Measurements from ENCODE around the gene JAZF1. TPM values are rescaled to one million over a fixed set of nuclear protein-coding genes. Genes with fewer than 3 reads are reported as not detected.
A peak's percentile ranks its signal among the peaks of the same experiment; 100 is the strongest.

Gene JAZF1
- total RNA-seq, 1 experiment from 2014 or later = 14.2 TPM

DNA sequence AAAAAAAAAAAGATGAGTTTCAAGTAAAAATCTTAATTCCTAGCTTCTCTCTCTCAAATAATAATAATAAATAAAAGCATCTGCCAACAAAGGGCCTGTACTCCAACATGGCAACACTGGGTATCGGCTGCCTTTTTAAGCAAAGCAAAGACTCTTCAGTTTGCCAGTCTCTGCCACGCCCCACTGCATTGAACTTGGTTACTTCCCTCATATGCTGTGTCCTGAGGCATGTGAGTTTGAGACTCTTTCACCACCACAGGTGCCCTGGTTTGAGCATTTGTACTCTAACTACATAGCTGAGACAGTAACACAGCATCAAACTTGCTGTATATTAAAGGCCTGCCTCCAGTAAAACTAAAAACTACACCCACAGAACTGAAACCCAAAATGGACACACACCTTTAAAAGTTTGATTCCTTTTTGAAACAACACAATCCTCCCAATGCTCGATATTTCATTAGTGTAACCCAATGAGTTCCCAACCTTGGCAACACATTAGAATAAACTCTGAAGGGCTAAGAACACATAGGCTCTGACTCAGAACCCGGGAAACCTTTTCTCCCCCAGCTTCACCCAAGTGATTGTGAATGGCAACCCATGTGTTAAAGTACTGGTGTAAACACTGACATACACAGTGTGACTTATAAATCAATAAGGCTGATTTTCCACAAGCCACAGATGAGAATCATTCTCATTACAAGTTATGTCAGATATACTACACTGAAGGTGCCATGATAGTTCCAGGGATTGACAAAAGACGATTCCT lies 12.0 kb downstream of the JAZF1 start:
- H3K36me3 Mint-ChIP-seq (ENCODE audit: insufficient read depth, unreplicated experiment) = no peaks in the 10 kb centered on the region
- BruUV-seq (replicated peaks) = no TSS peak
- CTCF ChIA-PET = interaction anchor here (0.6 to 1.0 kb wide), 2 partner anchors 523 to 973 kb away, joined by 3 read pairs; no protein-coding TSS in a partner anchor

DNA sequence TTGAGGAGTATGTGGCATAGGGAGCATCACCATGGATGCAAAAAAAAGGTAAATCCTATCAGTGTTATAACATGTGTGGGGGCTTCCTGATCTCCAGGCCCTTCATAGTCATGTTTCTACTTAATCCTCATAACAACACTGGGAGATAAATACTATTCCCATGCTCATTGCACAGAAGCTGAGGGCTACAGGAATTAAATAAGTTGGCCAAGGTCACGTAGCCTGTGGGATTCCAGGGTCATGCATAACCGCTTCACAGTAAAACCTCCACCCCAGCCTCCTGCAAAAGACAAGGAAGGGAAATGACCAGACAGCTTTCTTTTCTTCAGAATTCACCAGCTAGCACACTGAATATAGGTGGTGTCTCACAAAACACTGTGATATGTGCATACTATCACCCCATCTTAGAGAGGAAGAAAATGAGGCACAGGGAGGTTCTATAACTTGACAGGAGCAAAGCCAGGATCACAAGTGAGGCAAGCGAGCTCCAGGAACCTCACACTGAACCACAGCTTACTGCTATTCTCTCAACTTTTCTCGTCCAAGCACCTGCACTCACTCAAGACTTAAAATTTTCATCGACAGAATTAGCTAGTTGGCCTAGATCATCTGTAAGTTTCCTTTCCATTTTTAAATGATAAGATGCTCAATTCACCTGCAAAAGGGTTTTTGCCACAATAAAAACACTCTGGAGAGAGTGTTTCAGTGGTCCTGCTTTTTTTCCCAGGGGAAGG lies 13.4 kb downstream of the JAZF1 start:
- H3K36me3 Mint-ChIP-seq (ENCODE audit: insufficient read depth, unreplicated experiment) = no peaks in the 10 kb centered on the region
- BruUV-seq (replicated peaks) = no TSS peak
- no peaks in the 10 kb centered on the region for H3K27me3 Mint-ChIP-seq (ENCODE audit: insufficient read depth, unreplicated experiment)
- H3K27ac Mint-ChIP-seq (ENCODE audit: low read depth, unreplicated experiment) = peak overlapping the region; percentile 71
- intact Hi-C loops (cut with micrococcal nuclease) = no loop called here
- H3K9me3 Mint-ChIP-seq (ENCODE audit: unreplicated experiment) = no peaks in the 10 kb centered on the region
- TF ChIP-seq, protein P1, sequence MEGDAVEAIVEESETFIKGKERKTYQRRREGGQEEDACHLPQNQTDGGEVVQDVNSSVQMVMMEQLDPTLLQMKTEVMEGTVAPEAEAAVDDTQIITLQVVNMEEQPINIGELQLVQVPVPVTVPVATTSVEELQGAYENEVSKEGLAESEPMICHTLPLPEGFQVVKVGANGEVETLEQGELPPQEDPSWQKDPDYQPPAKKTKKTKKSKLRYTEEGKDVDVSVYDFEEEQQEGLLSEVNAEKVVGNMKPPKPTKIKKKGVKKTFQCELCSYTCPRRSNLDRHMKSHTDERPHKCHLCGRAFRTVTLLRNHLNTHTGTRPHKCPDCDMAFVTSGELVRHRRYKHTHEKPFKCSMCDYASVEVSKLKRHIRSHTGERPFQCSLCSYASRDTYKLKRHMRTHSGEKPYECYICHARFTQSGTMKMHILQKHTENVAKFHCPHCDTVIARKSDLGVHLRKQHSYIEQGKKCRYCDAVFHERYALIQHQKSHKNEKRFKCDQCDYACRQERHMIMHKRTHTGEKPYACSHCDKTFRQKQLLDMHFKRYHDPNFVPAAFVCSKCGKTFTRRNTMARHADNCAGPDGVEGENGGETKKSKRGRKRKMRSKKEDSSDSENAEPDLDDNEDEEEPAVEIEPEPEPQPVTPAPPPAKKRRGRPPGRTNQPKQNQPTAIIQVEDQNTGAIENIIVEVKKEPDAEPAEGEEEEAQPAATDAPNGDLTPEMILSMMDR (IDR thresholded peaks at IDR 0.05; ENCODE audit: unreplicated experiment) = no peak
- POLR2A ChIA-PET = interaction anchor here (0.5 to 2.0 kb wide), 6 partner anchors 9 to 502 kb away, joined by 3 to 9 read pairs (median 3); no protein-coding TSS in a partner anchor
- CTCF ChIA-PET = interaction anchor here (1.1 to 1.6 kb wide), 2 partner anchors 9 kb away, joined by 3 to 4 read pairs; no protein-coding TSS in a partner anchor
- peaks cover 23% of the 10 kb centered on the region for H3K4me1 Mint-ChIP-seq (ENCODE audit: insufficient read depth, unreplicated experiment)
- DNase-seq (ENCODE audit: unreplicated experiment) = no peak
- no peak overlapping the region for H3K4me3 Mint-ChIP-seq (ENCODE audit: unreplicated experiment)

More for the DNA sequence above, 12.0 kb downstream of the JAZF1 start:
- peaks cover 23% of the 10 kb centered on the region for H3K4me1 Mint-ChIP-seq (ENCODE audit: insufficient read depth, unreplicated experiment)
- intact Hi-C loops (cut with micrococcal nuclease) = no loop called here
- TF ChIP-seq, protein P1 (IDR thresholded peaks at IDR 0.05; ENCODE audit: unreplicated experiment) = no peak
- H3K9me3 Mint-ChIP-seq (ENCODE audit: unreplicated experiment) = no peaks in the 10 kb centered on the region
- POLR2A ChIA-PET = interaction anchor here (0.6 to 1.4 kb wide), 4 partner anchors 10 to 13 kb away, joined by 3 to 6 read pairs (median 3); no protein-coding TSS in a partner anchor
- peak overlapping the region; percentile 22 for H3K27ac Mint-ChIP-seq (ENCODE audit: low read depth, unreplicated experiment)
- no peak overlapping the region for H3K4me3 Mint-ChIP-seq (ENCODE audit: unreplicated experiment)
- H3K27me3 Mint-ChIP-seq (ENCODE audit: insufficient read depth, unreplicated experiment) = no peaks in the 10 kb centered on the region
- DNase-seq (ENCODE audit: unreplicated experiment) = no peak

DNA sequence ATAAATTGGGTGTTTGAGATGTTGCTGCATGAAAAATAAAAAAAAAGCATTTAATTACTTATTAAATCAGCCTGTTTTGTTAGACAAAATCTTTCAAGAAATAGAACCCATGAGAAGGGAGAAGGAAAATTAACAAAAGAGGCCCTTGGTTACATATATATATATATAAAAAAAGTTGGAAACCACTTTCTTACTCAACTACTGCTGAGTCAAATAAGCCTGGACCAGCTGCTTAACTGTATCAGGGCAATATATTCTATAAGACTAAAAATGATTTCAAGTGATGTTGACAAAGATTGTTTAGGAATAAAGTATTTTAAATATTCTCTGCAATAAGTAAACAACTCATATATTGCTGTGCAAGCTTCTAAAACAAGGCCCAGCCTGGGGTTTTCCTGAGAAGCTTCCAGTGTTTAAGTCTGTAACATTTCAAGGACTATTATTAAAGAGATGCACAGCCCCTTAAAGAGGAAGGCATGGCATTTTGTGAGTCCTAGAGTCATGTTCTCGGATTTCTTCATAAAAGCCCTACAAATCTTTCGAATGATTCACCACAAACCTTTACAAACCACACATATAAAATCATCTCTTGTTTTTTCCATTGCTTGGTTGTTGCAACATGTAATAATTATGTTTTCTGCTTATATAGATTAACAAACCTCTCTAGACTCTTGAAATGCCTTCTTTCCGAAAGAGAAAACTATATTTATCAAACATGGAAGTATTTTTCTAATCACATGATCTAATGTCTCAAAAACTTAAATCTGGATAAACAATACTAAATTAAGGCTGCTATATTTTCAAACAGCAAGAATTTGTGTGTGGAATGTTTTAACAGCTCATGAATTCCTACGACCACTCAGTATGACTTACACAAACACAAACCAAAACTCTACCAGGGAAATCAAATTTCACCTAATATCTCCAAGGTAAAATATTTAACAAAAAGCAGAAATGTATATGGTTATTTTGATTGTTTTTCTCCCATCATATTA lies 14.3 kb downstream of the JAZF1 start:
- intact Hi-C loops (cut with micrococcal nuclease) = no loop called here
- Mint-ChIP-seq H3K4me1 (ENCODE audit: insufficient read depth, unreplicated experiment) (peaks cover 23% of the 10 kb centered on the region), H3K27ac (ENCODE audit: low read depth, unreplicated experiment) (peak overlapping the region; percentile 71), H3K27me3 (ENCODE audit: insufficient read depth, unreplicated experiment) (no peaks in the 10 kb centered on the region), H3K4me3 (ENCODE audit: unreplicated experiment) (no peak overlapping the region), H3K36me3 (ENCODE audit: insufficient read depth, unreplicated experiment) (no peaks in the 10 kb centered on the region), H3K9me3 (ENCODE audit: unreplicated experiment) (no peaks in the 10 kb centered on the region)
- TF ChIP-seq, protein P1 (IDR thresholded peaks at IDR 0.05; ENCODE audit: unreplicated experiment) = no peak
- DNase-seq (ENCODE audit: unreplicated experiment) = peak; percentile 55
- CTCF ChIA-PET = interaction anchor here (1.1 to 1.6 kb wide), 2 partner anchors 8 to 10 kb away, joined by 3 to 4 read pairs; no protein-coding TSS in a partner anchor
- POLR2A ChIA-PET = interaction anchor here (1.4 to 2.0 kb wide), 3 partner anchors 9 to 11 kb away, joined by 4 to 9 read pairs (median 5); no protein-coding TSS in a partner anchor
- TSS peak; percentile 87 for BruUV-seq (replicated peaks)

Measured in MCF 10A (cell line).